Ectodermal cell (in vitro differentiated cells): ENCODE data around the gene CADM2.

Source experiments
- H3K27ac ChIP-seq: 2 replicates; pipeline ENCODE4 v1.7.0; 2013; ENCODE audit warnings: mild to moderate bottlenecking, low read depth, low read length; ENCODE audit not compliant: insufficient read depth, poor library complexity, severe bottlenecking
- H3K27me3 ChIP-seq: 2 replicates; pipeline ENCODE4 v1.7.0; 2013; ENCODE audit warnings: mild to moderate bottlenecking, low read length; ENCODE audit not compliant: insufficient read depth, control insufficient read depth, poor library complexity, severe bottlenecking
- H3K36me3 ChIP-seq: one replicate; pipeline ENCODE4 v1.7.0; 2013; ENCODE audit warnings: low read length; ENCODE audit not compliant: control insufficient read depth, insufficient read depth
- H3K4me1 ChIP-seq: one replicate; pipeline ENCODE4 v1.7.0; 2013; ENCODE audit warnings: low read length; ENCODE audit not compliant: control insufficient read depth, insufficient read depth
- H3K4me3 ChIP-seq: 2 replicates; pipeline ENCODE4 v1.7.0; 2013; ENCODE audit warnings: low read depth, low read length, control low read depth; ENCODE audit not compliant: insufficient read depth
- H3K9me3 ChIP-seq: 2 replicates; pipeline ENCODE4 v1.7.0; 2013; ENCODE audit warnings: mild to moderate bottlenecking, low read length, moderate library complexity; ENCODE audit not compliant: control insufficient read depth
- WGBS, 2 experiments: methylation state at CpG; one replicate each; pipeline ENCODE4 v1.1.7; 2013; ENCODE audit warnings: missing lambda C conversion rate in 2 of 2; 5-methylcytosine and 5-hydroxymethylcytosine counted together

The CADM2 gene

GRCh38 chr3:85259748-85260147, 301.0 kb downstream of the CADM2 start:
- Histone ChIP-seq H3K27me3 (no peaks in the 10 kb centered on the region), H3K4me1 (peaks cover 16% of the 10 kb centered on the region), H3K36me3 (no peaks in the 10 kb centered on the region), H3K4me3 (no peak overlapping the region), H3K27ac (no peak overlapping the region), H3K9me3 (no peaks in the 10 kb centered on the region)
- WGBS, 2 experiments: 93 to 97% methylated on average over 2 of the region's 2 CpGs

GRCh38 chr3:85264381-85264780, 305.6 kb downstream of the CADM2 start:
- H3K9me3 ChIP-seq: no peaks in the 10 kb centered on the region
- no peak overlapping the region for H3K4me3 ChIP-seq
- H3K27me3 ChIP-seq: no peaks in the 10 kb centered on the region
- H3K4me1 ChIP-seq: no peaks in the 10 kb centered on the region
- no CpG with 5 or more reads among the region's 1 CpG for WGBS, 2 experiments
- H3K27ac ChIP-seq: no peak overlapping the region
- H3K36me3 ChIP-seq: no peaks in the 10 kb centered on the region

- Histone ChIP-seq H3K27me3 (no peaks in the 10 kb centered on the region), H3K9me3 (no peaks in the 10 kb centered on the region), H3K27ac (no peak overlapping the region), H3K36me3 (no peaks in the 10 kb centered on the region), H3K4me3 (no peak overlapping the region), H3K4me1 (no peaks in the 10 kb centered on the region)
- 81 to 100% methylated on average over 1 of the region's 1 CpG for WGBS, 2 experiments
These were observed 311.7 kb downstream of the CADM2 start for GRCh38 chr3:85270488-85270887.

- Histone ChIP-seq H3K27me3 (no peaks in the 10 kb centered on the region), H3K27ac (no peak overlapping the region), H3K4me1 (no peaks in the 10 kb centered on the region), H3K4me3 (no peak overlapping the region), H3K36me3 (no peaks in the 10 kb centered on the region), H3K9me3 (no peaks in the 10 kb centered on the region)
These were observed 313.1 kb downstream of the CADM2 start for GRCh38 chr3:85271911-85272310.

GRCh38 chr3:85288257-85288656, 329.5 kb downstream of the CADM2 start:
- H3K27ac ChIP-seq: no peak overlapping the region
- H3K4me3 ChIP-seq: no peak overlapping the region
- no peaks in the 10 kb centered on the region for H3K27me3 ChIP-seq
- H3K9me3 ChIP-seq: no peaks in the 10 kb centered on the region
- no peaks in the 10 kb centered on the region for H3K4me1 ChIP-seq
- no peaks in the 10 kb centered on the region for H3K36me3 ChIP-seq

GRCh38 chr3:85297291-85297690, 338.5 kb downstream of the CADM2 start:
- H3K4me1 ChIP-seq: no peaks in the 10 kb centered on the region
- no peaks in the 10 kb centered on the region for H3K36me3 ChIP-seq
- no peak overlapping the region for H3K4me3 ChIP-seq
- no peaks in the 10 kb centered on the region for H3K9me3 ChIP-seq
- H3K27me3 ChIP-seq: no peaks in the 10 kb centered on the region
- H3K27ac ChIP-seq: no peak overlapping the region

GRCh38 chr3:85298032-85298431, 339.2 kb downstream of the CADM2 start:
- WGBS, 2 experiments: 100% methylated on average over 1 of the region's 1 CpG
- Histone ChIP-seq H3K36me3 (no peaks in the 10 kb centered on the region), H3K4me1 (no peaks in the 10 kb centered on the region), H3K27ac (no peak overlapping the region), H3K9me3 (no peaks in the 10 kb centered on the region), H3K4me3 (no peak overlapping the region), H3K27me3 (no peaks in the 10 kb centered on the region)

GRCh38 chr3:85303156-85303555, 344.4 kb downstream of the CADM2 start:
- WGBS, 2 experiments: 94 to 97% methylated on average over 3 to 4 of the region's 4 CpGs
- no peaks in the 10 kb centered on the region for H3K9me3 ChIP-seq
- H3K4me1 ChIP-seq: no peaks in the 10 kb centered on the region
- H3K36me3 ChIP-seq: no peaks in the 10 kb centered on the region
- no peak overlapping the region for H3K27ac ChIP-seq
- no peaks in the 10 kb centered on the region for H3K27me3 ChIP-seq
- no peak overlapping the region for H3K4me3 ChIP-seq

- WGBS, 2 experiments: 88% methylated on average over 3 of the region's 3 CpGs; no CpG with 5 or more reads in 1 of the 2 experiments
These were observed 345.7 kb downstream of the CADM2 start for GRCh38 chr3:85304360-85304964.

GRCh38 chr3:85312331-85312730, 353.5 kb downstream of the CADM2 start:
- WGBS, 2 experiments: 63% methylated on average over 3 of the region's 3 CpGs; no CpG with 5 or more reads in 1 of the 2 experiments

More at GRCh38 chr3:85304360-85304964, 345.7 kb downstream of the CADM2 start:
- no peaks in the 10 kb centered on the region for H3K27me3 ChIP-seq
- H3K27ac ChIP-seq: no peak overlapping the region
- H3K4me1 ChIP-seq: no peaks in the 10 kb centered on the region
- H3K36me3 ChIP-seq: no peaks in the 10 kb centered on the region
- no peaks in the 10 kb centered on the region for H3K9me3 ChIP-seq
- no peak overlapping the region for H3K4me3 ChIP-seq

GRCh38 chr3:85313380-85313779, 354.6 kb downstream of the CADM2 start:
- WGBS, 2 experiments: 89 to 100% methylated on average over 1 of the region's 1 CpG
- no peak overlapping the region for H3K27ac ChIP-seq

More at GRCh38 chr3:85312331-85312730, 353.5 kb downstream of the CADM2 start:
- Histone ChIP-seq H3K36me3 (no peaks in the 10 kb centered on the region), H3K4me1 (no peaks in the 10 kb centered on the region), H3K27ac (no peak overlapping the region), H3K27me3 (no peaks in the 10 kb centered on the region), H3K4me3 (no peak overlapping the region), H3K9me3 (peaks cover 2% of the 10 kb centered on the region)

More at GRCh38 chr3:85313380-85313779, 354.6 kb downstream of the CADM2 start:
- Histone ChIP-seq H3K36me3 (no peaks in the 10 kb centered on the region), H3K4me3 (no peak overlapping the region), H3K9me3 (peaks cover 2% of the 10 kb centered on the region), H3K27me3 (no peaks in the 10 kb centered on the region), H3K4me1 (no peaks in the 10 kb centered on the region)
